GM12892 (cell line): Measurements from ENCODE around the gene ADISSP.

ENCODE experiments used
- POLR2A ChIP-seq: IDR thresholded peaks from 2 replicates; pipeline ENCODE4 v1.6.1; 2011; ENCODE audit warnings: low read depth, low read length, control low read depth
- POLR2AphosphoS5 ChIP-seq: IDR thresholded peaks from 2 replicates; pipeline ENCODE4 v1.6.1; 2011; ENCODE audit warnings: low read depth, low read length, control low read depth
- TAF1 ChIP-seq: IDR thresholded peaks from 2 replicates; pipeline ENCODE4 v1.6.1; 2011; ENCODE audit warnings: low read depth, mild to moderate bottlenecking, control low read depth, low read length, borderline replicate concordance

- TF ChIP-seq POLR2AphosphoS5 (no peak), POLR2A (no peak), TAF1 (no peak)
These were observed 60.6 kb downstream of the ADISSP start for GRCh38 chr20:3706774-3707507.
